T-helper 1 cell treated with Interleukin-12 subunit alpha and Interleukin-12 subunit beta and Interleukin-4 antibody, amounts not matched to agents 30 μg/mL and 1 μg/mL, for 36 hours (primary cell): ENCODE results near the gene GAGE12C.
"Not testable (repeated sequence)": the region's sequence is repeated elsewhere in the genome, so short reads cannot be mapped to it uniquely, and the experiment has no call there.

Source experiments
- H3K27ac Mint-ChIP-seq: one replicate; pipeline ENCODE4 v1.8.0; 2021; ENCODE audit warnings: mild to moderate bottlenecking, mixed read lengths
- H3K27me3 Mint-ChIP-seq: one replicate; pipeline ENCODE4 v1.8.0; 2021; ENCODE audit warnings: low read depth, mixed read lengths
- H3K36me3 Mint-ChIP-seq: one replicate; pipeline ENCODE4 v1.8.0; 2021; ENCODE audit warnings: low read depth, mixed read lengths
- H3K4me1 Mint-ChIP-seq: one replicate; pipeline ENCODE4 v1.8.0; 2021; ENCODE audit warnings: low read depth, mixed read lengths
- H3K4me3 Mint-ChIP-seq: one replicate; pipeline ENCODE4 v1.8.0; 2021; ENCODE audit warnings: mild to moderate bottlenecking, moderate library complexity, mixed read lengths
- H3K9me3 Mint-ChIP-seq: one replicate; pipeline ENCODE4 v1.8.0; 2021; ENCODE audit warnings: mixed read lengths

The GAGE12C gene

DNA sequence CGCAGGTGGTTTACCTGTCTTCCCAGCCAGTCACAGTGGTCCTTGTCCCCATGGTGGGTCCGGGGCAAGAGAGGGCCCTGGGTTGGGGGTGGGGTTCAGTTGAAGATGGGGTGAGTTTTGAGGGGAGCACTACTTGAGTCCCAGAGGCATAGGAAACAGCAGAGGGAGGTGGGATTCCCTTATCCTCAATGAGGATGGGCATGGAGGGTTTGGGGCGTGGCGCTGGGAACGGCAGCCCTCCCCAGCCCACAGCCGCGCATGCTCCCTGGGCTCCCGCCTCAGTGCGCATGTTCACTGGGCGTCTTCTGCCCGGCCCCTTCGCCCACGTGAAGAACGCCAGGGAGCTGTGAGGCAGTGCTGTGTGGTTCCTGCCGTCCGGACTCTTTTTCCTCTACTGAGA is at the start of gene GAGE12C:
Gene GAGE12C (plus strand): TSS at position 301 of the 400 bp plus-strand sequence. CDS start 1,155 bp downstream, outside the sequence.
- H3K27ac Mint-ChIP-seq, H3K4me1 Mint-ChIP-seq, H3K4me3 Mint-ChIP-seq, H3K27me3 Mint-ChIP-seq, H3K9me3 Mint-ChIP-seq, H3K36me3 Mint-ChIP-seq: not testable (repeated sequence)

DNA sequence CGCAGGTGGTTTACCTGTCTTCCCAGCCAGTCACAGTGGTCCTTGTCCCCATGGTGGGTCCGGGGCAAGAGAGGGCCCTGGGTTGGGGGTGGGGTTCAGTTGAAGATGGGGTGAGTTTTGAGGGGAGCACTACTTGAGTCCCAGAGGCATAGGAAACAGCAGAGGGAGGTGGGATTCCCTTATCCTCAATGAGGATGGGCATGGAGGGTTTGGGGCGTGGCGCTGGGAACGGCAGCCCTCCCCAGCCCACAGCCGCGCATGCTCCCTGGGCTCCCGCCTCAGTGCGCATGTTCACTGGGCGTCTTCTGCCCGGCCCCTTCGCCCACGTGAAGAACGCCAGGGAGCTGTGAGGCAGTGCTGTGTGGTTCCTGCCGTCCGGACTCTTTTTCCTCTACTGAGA is 9.5 kb downstream of the GAGE12C start, which contains the start of gene GAGE12D:
Gene GAGE12D (plus strand): TSS at position 301 of the 400 bp plus-strand sequence. CDS start 1,155 bp downstream, outside the sequence.
- not testable (repeated sequence) for H3K4me3 Mint-ChIP-seq, H3K36me3 Mint-ChIP-seq, H3K4me1 Mint-ChIP-seq, H3K27ac Mint-ChIP-seq, H3K27me3 Mint-ChIP-seq, H3K9me3 Mint-ChIP-seq

DNA sequence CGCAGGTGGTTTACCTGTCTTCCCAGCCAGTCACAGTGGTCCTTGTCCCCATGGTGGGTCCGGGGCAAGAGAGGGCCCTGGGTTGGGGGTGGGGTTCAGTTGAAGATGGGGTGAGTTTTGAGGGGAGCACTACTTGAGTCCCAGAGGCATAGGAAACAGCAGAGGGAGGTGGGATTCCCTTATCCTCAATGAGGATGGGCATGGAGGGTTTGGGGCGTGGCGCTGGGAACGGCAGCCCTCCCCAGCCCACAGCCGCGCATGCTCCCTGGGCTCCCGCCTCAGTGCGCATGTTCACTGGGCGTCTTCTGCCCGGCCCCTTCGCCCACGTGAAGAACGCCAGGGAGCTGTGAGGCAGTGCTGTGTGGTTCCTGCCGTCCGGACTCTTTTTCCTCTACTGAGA is 19.0 kb downstream of the GAGE12C start, which contains the start of gene GAGE12E:
Gene GAGE12E (plus strand): TSS at position 301 of the 400 bp plus-strand sequence. CDS start 1,155 bp downstream, outside the sequence.
- not testable (repeated sequence) for H3K27ac Mint-ChIP-seq, H3K4me3 Mint-ChIP-seq, H3K36me3 Mint-ChIP-seq, H3K27me3 Mint-ChIP-seq, H3K4me1 Mint-ChIP-seq, H3K9me3 Mint-ChIP-seq

GRCh38 chrX:49560542-49560941 is 28.6 kb downstream of the GAGE12C start, which contains the start of gene GAGE12F:
Gene GAGE12F (plus strand): TSS chrX:49560842. CDS start chrX:49561997, 1,155 bp downstream.
- not testable (repeated sequence) for H3K4me1 Mint-ChIP-seq, H3K27ac Mint-ChIP-seq, H3K36me3 Mint-ChIP-seq, H3K27me3 Mint-ChIP-seq, H3K4me3 Mint-ChIP-seq, H3K9me3 Mint-ChIP-seq

DNA sequence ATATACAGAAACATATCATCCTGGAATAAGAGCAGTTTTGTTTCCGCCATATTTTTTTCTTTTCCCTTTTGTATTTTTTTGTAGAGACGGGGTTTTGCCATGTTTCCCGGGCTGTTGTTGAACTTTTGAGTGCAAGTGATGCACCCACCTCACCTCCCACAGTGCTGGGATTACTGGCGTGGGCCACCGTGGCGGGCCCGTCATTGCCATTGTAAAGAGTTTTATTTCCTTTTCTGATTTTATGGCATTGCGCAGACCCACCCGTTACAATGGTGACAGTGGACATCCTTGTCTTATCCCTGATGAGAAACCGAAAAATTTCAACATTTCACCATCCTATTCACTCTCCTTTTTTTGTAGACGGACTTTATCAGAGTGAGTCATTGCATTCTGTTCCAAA is 36.8 kb downstream of the GAGE12C start:
- not testable (repeated sequence) for H3K9me3 Mint-ChIP-seq, H3K27ac Mint-ChIP-seq, H3K4me1 Mint-ChIP-seq, H3K4me3 Mint-ChIP-seq, H3K36me3 Mint-ChIP-seq, H3K27me3 Mint-ChIP-seq

GRCh38 chrX:49569152-49569551 is 37.2 kb downstream of the GAGE12C start:
- H3K4me1 Mint-ChIP-seq, H3K4me3 Mint-ChIP-seq, H3K36me3 Mint-ChIP-seq, H3K27me3 Mint-ChIP-seq, H3K9me3 Mint-ChIP-seq, H3K27ac Mint-ChIP-seq: not testable (repeated sequence)

GRCh38 chrX:49570100-49570499 is 38.1 kb downstream of the GAGE12C start, which contains the start of gene GAGE12G:
Gene GAGE12G (plus strand): TSS chrX:49570400. CDS start chrX:49571555, 1,155 bp downstream.
- H3K4me3 Mint-ChIP-seq, H3K9me3 Mint-ChIP-seq, H3K4me1 Mint-ChIP-seq, H3K27ac Mint-ChIP-seq, H3K27me3 Mint-ChIP-seq, H3K36me3 Mint-ChIP-seq: not testable (repeated sequence)

DNA sequence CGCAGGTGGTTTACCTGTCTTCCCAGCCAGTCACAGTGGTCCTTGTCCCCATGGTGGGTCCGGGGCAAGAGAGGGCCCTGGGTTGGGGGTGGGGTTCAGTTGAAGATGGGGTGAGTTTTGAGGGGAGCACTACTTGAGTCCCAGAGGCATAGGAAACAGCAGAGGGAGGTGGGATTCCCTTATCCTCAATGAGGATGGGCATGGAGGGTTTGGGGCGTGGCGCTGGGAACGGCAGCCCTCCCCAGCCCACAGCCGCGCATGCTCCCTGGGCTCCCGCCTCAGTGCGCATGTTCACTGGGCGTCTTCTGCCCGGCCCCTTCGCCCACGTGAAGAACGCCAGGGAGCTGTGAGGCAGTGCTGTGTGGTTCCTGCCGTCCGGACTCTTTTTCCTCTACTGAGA is 47.7 kb downstream of the GAGE12C start, which contains the start of gene GAGE12H:
Gene GAGE12H (plus strand): TSS at position 301 of the 400 bp plus-strand sequence. CDS start 1,155 bp downstream, outside the sequence.
- H3K4me1 Mint-ChIP-seq, H3K36me3 Mint-ChIP-seq, H3K27ac Mint-ChIP-seq, H3K4me3 Mint-ChIP-seq, H3K27me3 Mint-ChIP-seq, H3K9me3 Mint-ChIP-seq: not testable (repeated sequence)
